Stimulated activated effector memory CD8-positive, alpha-beta T cell treated with anti-CD3 and anti-CD28 coated beads, Interleukin-12 subunit alpha, Interleukin-12 subunit beta, amount 100 ng/mL, for 72 hours (primary cell): ENCODE results near the gene NHSL1.

Experiments used
- ATAC-seq: fragments of 150-1000 bp; cut with Tn5 transposase; 2 replicates; pipeline ENCODE4 v1.10.0; 2021
- DNase-seq, 2 donors: peaks; one replicate each; pipeline ENCODE4 v3.0.0; 2021 to 2022; ENCODE audit warnings: low spot score in 2 of 2
- H3K27ac Mint-ChIP-seq: one replicate; pipeline ENCODE4 v1.8.0; 2022; ENCODE audit warnings: mild to moderate bottlenecking, mixed read lengths
- H3K36me3 Mint-ChIP-seq: one replicate; pipeline ENCODE4 v1.8.0; 2022; ENCODE audit warnings: mild to moderate bottlenecking, mixed read lengths
- H3K4me1 Mint-ChIP-seq: one replicate; pipeline ENCODE4 v1.8.0; 2022; ENCODE audit warnings: mixed read lengths
- H3K4me3 Mint-ChIP-seq: one replicate; pipeline ENCODE4 v1.8.0; 2022; ENCODE audit warnings: mild to moderate bottlenecking, mixed read lengths
- H3K9me3 Mint-ChIP-seq: one replicate; pipeline ENCODE4 v1.8.0; 2022; ENCODE audit warnings: mixed read lengths

The NHSL1 gene

GRCh38 chr6:138529478-138529877 is 30.2 kb upstream of the NHSL1 start:
- Mint-ChIP-seq H3K4me3 (no peak overlapping the region), H3K36me3 (no peaks in the 10 kb centered on the region), H3K27ac (no peak overlapping the region), H3K9me3 (no peaks in the 10 kb centered on the region), H3K4me1 (no peaks in the 10 kb centered on the region)
- ATAC-seq (no peak), DNase-seq (no peak)

- Mint-ChIP-seq H3K36me3 (no peaks in the 10 kb centered on the region), H3K4me3 (no peak overlapping the region), H3K4me1 (no peaks in the 10 kb centered on the region), H3K27ac (no peak overlapping the region), H3K9me3 (no peaks in the 10 kb centered on the region)
- ATAC-seq, result no peak
- no peak for DNase-seq
Observed at GRCh38 chr6:138528956-138529355, 29.7 kb upstream of the NHSL1 start.

GRCh38 chr6:138528137-138528536 is 28.8 kb upstream of the NHSL1 start:
- ATAC-seq, result no peak
- Mint-ChIP-seq H3K36me3 (no peaks in the 10 kb centered on the region), H3K27ac (no peak overlapping the region), H3K4me3 (no peak overlapping the region), H3K9me3 (no peaks in the 10 kb centered on the region), H3K4me1 (no peaks in the 10 kb centered on the region)
- no peak for DNase-seq

GRCh38 chr6:138527411-138528088 is 28.3 kb upstream of the NHSL1 start:
- DNase-seq (no peak), ATAC-seq (no peak)
- Mint-ChIP-seq H3K4me1 (no peaks in the 10 kb centered on the region), H3K36me3 (no peaks in the 10 kb centered on the region), H3K27ac (no peak overlapping the region), H3K4me3 (no peak overlapping the region), H3K9me3 (no peaks in the 10 kb centered on the region)

- Mint-ChIP-seq H3K4me3 (no peak overlapping the region), H3K27ac (no peak overlapping the region), H3K9me3 (no peaks in the 10 kb centered on the region), H3K36me3 (no peaks in the 10 kb centered on the region), H3K4me1 (no peaks in the 10 kb centered on the region)
- ATAC-seq (no peak), DNase-seq (no peak)
Observed at GRCh38 chr6:138526822-138527235, 27.5 kb upstream of the NHSL1 start.

GRCh38 chr6:138525355-138525754 is 26.1 kb upstream of the NHSL1 start:
- H3K36me3 Mint-ChIP-seq, result no peaks in the 10 kb centered on the region
- no peaks in the 10 kb centered on the region for H3K9me3 Mint-ChIP-seq

GRCh38 chr6:138524526-138524925 is 25.2 kb upstream of the NHSL1 start:
- H3K4me3 Mint-ChIP-seq, result no peak overlapping the region
- H3K9me3 Mint-ChIP-seq, result no peaks in the 10 kb centered on the region
- no peaks in the 10 kb centered on the region for H3K4me1 Mint-ChIP-seq
- DNase-seq, result no peak
- ATAC-seq, result no peak
- no peak overlapping the region for H3K27ac Mint-ChIP-seq
- H3K36me3 Mint-ChIP-seq, result no peaks in the 10 kb centered on the region

More at GRCh38 chr6:138525355-138525754, 26.1 kb upstream of the NHSL1 start:
- Mint-ChIP-seq H3K4me1 (no peaks in the 10 kb centered on the region), H3K4me3 (no peak overlapping the region), H3K27ac (no peak overlapping the region)
- ATAC-seq, result no peak
- no peak for DNase-seq

- ATAC-seq, result no peak
- no peak for DNase-seq
- Mint-ChIP-seq H3K9me3 (no peaks in the 10 kb centered on the region), H3K27ac (no peak overlapping the region), H3K4me3 (no peak overlapping the region), H3K36me3 (no peaks in the 10 kb centered on the region), H3K4me1 (no peaks in the 10 kb centered on the region)
Observed at GRCh38 chr6:138523347-138524210, 24.3 kb upstream of the NHSL1 start.

GRCh38 chr6:138522611-138523010 is 23.3 kb upstream of the NHSL1 start:
- no peak for DNase-seq
- Mint-ChIP-seq H3K36me3 (no peaks in the 10 kb centered on the region), H3K4me3 (no peak overlapping the region), H3K9me3 (no peaks in the 10 kb centered on the region), H3K4me1 (peaks cover 3% of the 10 kb centered on the region), H3K27ac (no peak overlapping the region)
- ATAC-seq, result no peak

GRCh38 chr6:138521790-138522189 is 22.5 kb upstream of the NHSL1 start:
- H3K4me1 Mint-ChIP-seq, result peaks cover 5% of the 10 kb centered on the region
- no peaks in the 10 kb centered on the region for H3K36me3 Mint-ChIP-seq
- H3K4me3 Mint-ChIP-seq, result no peak overlapping the region
- DNase-seq (no peak), ATAC-seq (no peak)
- no peaks in the 10 kb centered on the region for H3K9me3 Mint-ChIP-seq
- no peak overlapping the region for H3K27ac Mint-ChIP-seq

GRCh38 chr6:138520463-138520862 is 21.2 kb upstream of the NHSL1 start:
- H3K9me3 Mint-ChIP-seq, result no peaks in the 10 kb centered on the region
- H3K36me3 Mint-ChIP-seq, result no peaks in the 10 kb centered on the region
- H3K27ac Mint-ChIP-seq, result no peak overlapping the region
- DNase-seq (no peak), ATAC-seq (no peak)
- H3K4me3 Mint-ChIP-seq, result no peak overlapping the region
- peaks cover 6% of the 10 kb centered on the region for H3K4me1 Mint-ChIP-seq

GRCh38 chr6:138518054-138518453 is 18.8 kb upstream of the NHSL1 start:
- Mint-ChIP-seq H3K4me1 (peaks cover 18% of the 10 kb centered on the region), H3K9me3 (no peaks in the 10 kb centered on the region), H3K27ac (no peak overlapping the region), H3K4me3 (no peak overlapping the region), H3K36me3 (no peaks in the 10 kb centered on the region)
- ATAC-seq, result no peak
- DNase-seq, result no peak

GRCh38 chr6:138517635-138518034 is 18.3 kb upstream of the NHSL1 start:
- DNase-seq (peak; percentile 32 to 68), ATAC-seq (peak; percentile 85)
- Mint-ChIP-seq H3K4me3 (no peak overlapping the region), H3K27ac (no peak overlapping the region), H3K9me3 (no peaks in the 10 kb centered on the region), H3K36me3 (no peaks in the 10 kb centered on the region), H3K4me1 (peaks cover 18% of the 10 kb centered on the region)

GRCh38 chr6:138515657-138516248 is 16.5 kb upstream of the NHSL1 start:
- Mint-ChIP-seq H3K4me1 (peaks cover 18% of the 10 kb centered on the region), H3K4me3 (no peak overlapping the region), H3K36me3 (no peaks in the 10 kb centered on the region), H3K9me3 (no peaks in the 10 kb centered on the region), H3K27ac (no peak overlapping the region)
- DNase-seq (no peak), ATAC-seq (no peak)

GRCh38 chr6:138514860-138515540 is 15.7 kb upstream of the NHSL1 start:
- Mint-ChIP-seq H3K36me3 (no peaks in the 10 kb centered on the region), H3K9me3 (no peaks in the 10 kb centered on the region), H3K4me1 (peaks cover 18% of the 10 kb centered on the region), H3K4me3 (no peak overlapping the region), H3K27ac (peak overlapping the region; percentile 21)
- ATAC-seq, result peak; percentile 95
- no peak for DNase-seq
